GM12878 (cell line): Measurements from ENCODE around the gene C1orf35. TPM values are rescaled to one million over a fixed set of nuclear protein-coding genes. Genes with fewer than 3 reads are reported as not detected.

Experiments
- ATAC-seq: fragments of 200-7000 bp; cut with Tn5 transposase; 3 replicates; pipeline ENCODE4 v1.9.1; 2020; ENCODE audit warnings: mild to moderate bottlenecking, moderate library complexity
- BruUV-seq: library from RNA; stranded (reverse); fragments of 400-500 nt; replicated peaks from 2 replicates; lab custom pipeline; 2021; lab: Mats Ljungman, UMichigan
- CTCF ChIA-PET: fragments of 300-600 bp; sonication (Branson Sonifier 250); formaldehyde crosslinking; extraction: SDS; loops from one replicate; lab custom pipeline; 2021; ENCODE audit warnings: inconsistent platforms; lab: Yijun Ruan, JAX
- POLR2A ChIA-PET: fragments of 350-600 bp; formaldehyde crosslinking; extraction: SDS; loops from one replicate; lab custom pipeline; 2021; ENCODE audit warnings: inconsistent platforms; lab: Charles Lee
- RAD21 ChIA-PET: fragments of 300-600 bp; sonication (Branson Sonifier 250); formaldehyde crosslinking; loops from one replicate; lab custom pipeline; 2023; ENCODE audit warnings: antibody characterized with exemption; ENCODE audit not compliant: unreplicated experiment; lab: Charles Lee
- SMC1A ChIA-PET: fragments of 300-600 bp; sonication (Branson Sonifier 250); formaldehyde crosslinking; loops from one replicate; lab custom pipeline; 2023; ENCODE audit not compliant: unreplicated experiment, uncharacterized antibody; lab: Charles Lee
- DNase-seq: peaks from one replicate; pipeline ENCODE4 v3.0.0-alpha.2; 2011; ENCODE audit warnings: low read depth, low spot score
- FAIRE-seq: peaks from 3 replicates; lab custom pipeline; 2011; peaks lifted over from hg19 to GRCh38; lab: Jason Lieb, UNC
- H2AFZ ChIP-seq: 2 replicates; pipeline ENCODE4 v1.6.0; 2011; ENCODE audit warnings: low read depth, low read length, control low read depth; ENCODE audit not compliant: control insufficient read depth
- H3K27ac ChIP-seq: 2 replicates; pipeline ENCODE4 v1.5.1; 2011; ENCODE audit warnings: control low read depth; ENCODE audit not compliant: control insufficient read depth, insufficient read depth
- H3K27me3 ChIP-seq, 2 experiments: replicated peaks in 1 of 2; 2 replicates each; pipeline versions ENCODE4 v1.6.0 to v1.6.1; 2011; ENCODE audit warnings: low read length in 1 of 2; ENCODE audit not compliant: control insufficient read depth in 2 of 2, insufficient read depth in 2 of 2
- H3K36me3 ChIP-seq, 2 experiments: 2 replicates each; pipeline ENCODE4 v1.5.1; 2011; ENCODE audit warnings: low read length in 1 of 2; ENCODE audit not compliant: control insufficient read depth in 2 of 2, insufficient read depth in 2 of 2
- H3K4me1 ChIP-seq: 2 replicates; pipeline ENCODE4 v1.6.1; 2011; ENCODE audit warnings: mild to moderate bottlenecking, low read length, moderate library complexity, mixed read lengths; ENCODE audit not compliant: control insufficient read depth, insufficient read depth
- H3K4me2 ChIP-seq: 2 replicates; pipeline ENCODE4 v1.6.0; 2011; ENCODE audit warnings: control low read depth; ENCODE audit not compliant: control insufficient read depth, insufficient read depth
- H3K4me3 ChIP-seq: fragments of 200-600 bp; sonication (generic); 2 replicates; pipeline ENCODE4 v1.5.1; 2016
- H3K79me2 ChIP-seq: 2 replicates; pipeline ENCODE4 v1.6.0; 2011; ENCODE audit warnings: low read length; ENCODE audit not compliant: control insufficient read depth, insufficient read depth
- H3K9ac ChIP-seq: 2 replicates; pipeline ENCODE4 v1.8.0; 2011; ENCODE audit warnings: low read length, control low read depth, mixed read lengths; ENCODE audit not compliant: control insufficient read depth, insufficient read depth
- H3K9me3 ChIP-seq: replicated peaks from 3 replicates; pipeline ENCODE4 v1.5.1; 2011; ENCODE audit warnings: mild to moderate bottlenecking, low read length; ENCODE audit not compliant: control insufficient read depth, insufficient read depth
- H4K20me1 ChIP-seq: 2 replicates; pipeline ENCODE4 v1.6.0; 2011; ENCODE audit not compliant: control insufficient read depth, insufficient read depth
- NR2F1 ChIP-seq: fragments of 450-650 bp; conservative IDR thresholded peaks from 2 replicates; pipeline ENCODE4 v1.6.1; 2017; ENCODE audit warnings: mild to moderate bottlenecking
- RFX5 ChIP-seq: IDR thresholded peaks from 2 replicates; pipeline ENCODE4 v1.6.1; 2011; ENCODE audit warnings: low read depth, low read length, improper control_type of control experiment
- SMC3 ChIP-seq: IDR thresholded peaks from 2 replicates; pipeline ENCODE4 v1.6.1; 2011; ENCODE audit warnings: low read length, improper control_type of control experiment, borderline replicate concordance
- ZNF622 ChIP-seq: fragments of 450-650 bp; IDR thresholded peaks from 2 replicates; pipeline ENCODE4 v1.6.1; 2017; ENCODE audit warnings: mild to moderate bottlenecking, inconsistent platforms
- ZZZ3 ChIP-seq: IDR thresholded peaks from 2 replicates; pipeline ENCODE4 v1.6.1; 2011; ENCODE audit warnings: low read depth; ENCODE audit not compliant: control insufficient read depth, insufficient read length
- WGBS: methylation state at CpG from one replicate; pipeline ENCODE4 v1.1.6; 2016; ENCODE audit warnings: low lambda C conversion rate; ENCODE audit not compliant: insufficient replicate concordance, insufficient coverage; ENCODE audit errors: missing lambda C conversion rate; 5-methylcytosine and 5-hydroxymethylcytosine counted together
- in situ Hi-C: fragments of 300-500 bp; cut with MboI; formaldehyde crosslinking; loops from 9 replicates; pipeline ENCODE4 v1.14.3; 2018; ENCODE audit warnings: mixed read lengths
- intact Hi-C: fragments of 100-400 bp; cut with micrococcal nuclease; formaldehyde crosslinking; loops from one replicate; pipeline ENCODE4 v1.14.2; 2022; ENCODE audit not compliant: unreplicated experiment
- polyA plus RNA-seq, 11 experiments: library from polyadenylated mRNA; depleted of rRNA in 4 of 11; unstranded in 6 of 11; stranded (reverse) in 5 of 11; fragments of >200 nt; fragmentation: Nextera tagmentation in 4 of 11; fragmentation: Illumina TruSeq in 1 of 11; extraction: Ambion mirVana in 4 of 11; extraction: Trizol in 1 of 11; gene quantifications; 1 replicate in 1 of 11; 2 replicates in 10 of 11; pipeline versions ENCODE4 v1.2.1 to v1.2.3, GENCODE V29; 2011 to 2016; ENCODE audit warnings: inconsistent platforms in 2 of 11, missing spikeins in 2 of 11, low read depth in 1 of 11
- total RNA-seq, 4 experiments: library from RNA; depleted of rRNA in 3 of 4; stranded (reverse); fragments of >200 nt in 3 of 4; fragmentation: Illumina TruSeq in 1 of 4; extraction: Trizol in 1 of 4; gene quantifications; 2 replicates each; pipeline versions ENCODE4 v1.2.1 to v1.2.3, GENCODE V29; 2013 to 2021
- TF ChIP-seq, protein P1 (sequence below), 3 experiments: IDR thresholded peaks in 2 of 3; conservative IDR thresholded peaks in 1 of 3; 2 replicates each; pipeline ENCODE4 v1.5.1; 2011; ENCODE audit warnings: low read depth in 3 of 3, low read length in 3 of 3, mild to moderate bottlenecking in 3 of 3, control low read depth in 2 of 3, moderate library complexity in 2 of 3, inconsistent platforms in 1 of 3, mixed read lengths in 1 of 3; ENCODE audit not compliant: control insufficient read depth in 2 of 3, insufficient read depth in 1 of 3; ENCODE audit errors: extremely low read depth in 1 of 3
- TF ChIP-seq, protein P2 (sequence below): IDR thresholded peaks from 2 replicates; pipeline ENCODE4 v1.6.1; 2012; ENCODE audit warnings: low read length, inconsistent platforms
- TF ChIP-seq, protein P3 (sequence below): fragments of 450-650 bp; IDR thresholded peaks from 2 replicates; pipeline ENCODE4 v1.6.1; 2016; ENCODE audit warnings: mild to moderate bottlenecking

C1orf35 gene
- total and polyA plus RNA-seq, 10 of the 15 experiments (the other 5 are each of a cell fraction or from before 2014, with no cell fraction given) = 2.5 to 27.0 (median 10.6) TPM

DNA sequence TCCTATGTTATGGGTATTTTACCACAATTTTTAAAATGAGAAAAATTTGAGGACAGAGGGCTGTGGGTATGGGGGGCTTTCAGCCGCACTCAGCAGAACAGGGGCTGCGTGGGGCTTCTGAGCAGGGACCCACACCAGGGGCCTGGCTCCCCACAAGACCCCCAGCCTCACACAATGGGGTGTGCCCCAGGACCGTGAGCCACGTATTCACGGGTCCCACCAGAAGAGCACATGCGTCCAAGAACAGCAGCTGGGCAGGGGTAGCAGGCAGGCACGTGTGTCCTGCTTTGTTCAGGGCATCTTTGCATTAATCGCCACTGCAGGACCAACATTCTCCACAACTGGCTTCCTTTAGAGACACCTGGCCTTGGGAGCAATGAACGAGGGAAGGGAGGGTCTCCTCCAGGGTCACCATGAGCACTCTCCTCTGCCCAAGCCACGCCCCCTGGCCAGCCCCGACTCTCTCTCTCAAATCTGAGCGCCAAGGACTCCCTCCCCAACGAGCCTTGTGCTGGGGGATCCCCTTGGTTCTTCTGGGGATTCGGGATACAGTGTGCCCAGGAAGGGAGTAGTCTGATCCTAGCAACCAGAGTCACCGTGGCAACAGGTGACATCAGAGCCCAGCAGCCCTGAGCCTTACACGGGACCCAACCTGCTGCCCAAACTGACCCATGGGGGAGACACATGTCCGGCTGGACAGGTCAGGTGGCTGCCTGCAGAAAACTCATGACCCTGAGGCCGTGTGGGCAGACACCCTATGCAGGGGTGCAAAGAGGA is 28.0 kb downstream of the C1orf35 start:
- WGBS = 24% methylated on average over 17 of the region's 18 CpGs
- peaks cover 9% of the 10 kb centered on the region for H3K79me2 ChIP-seq
- DNase-seq (no peak), FAIRE-seq (no peak), ATAC-seq (no peak)
- CTCF ChIA-PET = interaction anchor here (1.6 to 2.7 kb wide), 2 partner anchors 71 to 77 kb away, joined by 15 to 16 read pairs; no protein-coding TSS in a partner anchor
- H3K9ac ChIP-seq = no peak overlapping the region
- no peak overlapping the region for H3K4me2 ChIP-seq
- POLR2A ChIA-PET = no interaction called here
- BruUV-seq = no TSS peak
- no peaks in the 10 kb centered on the region for H3K27me3 ChIP-seq
- in situ Hi-C loops = no loop called here
- no peaks in the 10 kb centered on the region for H3K9me3 ChIP-seq
- H3K36me3 ChIP-seq = no peaks in the 10 kb centered on the region
- no peak overlapping the region for H3K27ac ChIP-seq
- no peak overlapping the region for H3K4me3 ChIP-seq
- RAD21 ChIA-PET = interaction anchor here (2.3 kb wide), 1 partner anchor 76 kb away, joined by 17 read pairs; no protein-coding TSS in a partner anchor
- SMC1A ChIA-PET = interaction anchor here (1.7 kb wide), 1 partner anchor 77 kb away, joined by 4 read pairs; no protein-coding TSS in a partner anchor
- TF ChIP-seq ZNF622 (no peak), RFX5 (peak; percentile 86)
- TF ChIP-seq, all 136 proteins: peak for 1
- peaks cover 4% of the 10 kb centered on the region; the same call in 1 of the 2 replicates for H3K4me1 ChIP-seq
- intact Hi-C loops = loop anchor here (5.0 to 10.0 kb wide), 2 partner anchors 73 to 310 kb away; no protein-coding TSS in a partner anchor
- H2AFZ ChIP-seq = no peak overlapping the region
- peaks cover 3% of the 10 kb centered on the region; the same call in 1 of the 2 replicates for H4K20me1 ChIP-seq

DNA sequence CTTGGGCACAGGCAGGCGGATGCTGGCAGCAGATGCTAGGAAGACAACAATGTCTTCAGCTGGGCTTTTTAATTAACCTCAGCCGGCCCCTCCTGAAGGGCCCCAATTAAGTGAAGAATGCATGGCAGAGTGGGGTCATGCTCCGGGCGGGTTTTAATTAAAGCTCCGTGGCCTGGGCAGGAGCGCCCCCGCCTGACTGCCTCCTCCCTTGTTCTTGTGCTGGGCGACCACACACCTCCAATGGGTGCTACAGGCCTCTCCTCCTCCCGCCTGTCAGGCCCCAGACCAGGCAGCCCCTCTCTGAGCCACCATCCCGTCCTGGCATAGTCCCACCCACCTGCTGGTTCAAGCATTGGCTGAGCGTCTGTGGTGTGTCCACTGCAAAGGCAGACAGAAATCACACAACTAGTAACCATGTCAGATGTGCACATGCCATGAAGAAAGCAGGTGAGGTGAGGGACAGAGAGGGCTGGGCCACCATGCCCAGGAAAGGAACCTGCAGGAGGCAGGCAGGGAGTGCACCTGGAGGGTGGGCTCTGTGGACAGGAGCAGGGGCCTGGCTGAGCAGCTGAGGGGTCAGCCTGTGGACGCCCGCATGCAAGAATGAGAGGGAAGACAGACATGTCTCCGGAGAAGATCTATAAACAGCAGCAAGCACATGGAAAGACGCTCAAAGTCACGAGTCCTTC is 29.1 kb downstream of the C1orf35 start:
- no TSS peak for BruUV-seq
- FAIRE-seq = no peak
- intact Hi-C loops (loop anchor here (5.0 to 10.0 kb wide), 2 partner anchors 72 to 309 kb away; no protein-coding TSS in a partner anchor), in situ Hi-C loops (no loop called here)
- Histone ChIP-seq H3K4me1 (no peaks in the 10 kb centered on the region), H3K27ac (no peak overlapping the region), H4K20me1 (no peaks in the 10 kb centered on the region), H3K79me2 (no peaks in the 10 kb centered on the region), H3K27me3 (no peaks in the 10 kb centered on the region), H3K36me3 (no peaks in the 10 kb centered on the region), H3K9ac (no peak overlapping the region), H2AFZ (no peak overlapping the region), H3K4me2 (no peak overlapping the region), H3K4me3 (no peak overlapping the region), H3K9me3 (no peaks in the 10 kb centered on the region)
- peak; percentile 66 for ATAC-seq
- TF ChIP-seq, protein P1, sequence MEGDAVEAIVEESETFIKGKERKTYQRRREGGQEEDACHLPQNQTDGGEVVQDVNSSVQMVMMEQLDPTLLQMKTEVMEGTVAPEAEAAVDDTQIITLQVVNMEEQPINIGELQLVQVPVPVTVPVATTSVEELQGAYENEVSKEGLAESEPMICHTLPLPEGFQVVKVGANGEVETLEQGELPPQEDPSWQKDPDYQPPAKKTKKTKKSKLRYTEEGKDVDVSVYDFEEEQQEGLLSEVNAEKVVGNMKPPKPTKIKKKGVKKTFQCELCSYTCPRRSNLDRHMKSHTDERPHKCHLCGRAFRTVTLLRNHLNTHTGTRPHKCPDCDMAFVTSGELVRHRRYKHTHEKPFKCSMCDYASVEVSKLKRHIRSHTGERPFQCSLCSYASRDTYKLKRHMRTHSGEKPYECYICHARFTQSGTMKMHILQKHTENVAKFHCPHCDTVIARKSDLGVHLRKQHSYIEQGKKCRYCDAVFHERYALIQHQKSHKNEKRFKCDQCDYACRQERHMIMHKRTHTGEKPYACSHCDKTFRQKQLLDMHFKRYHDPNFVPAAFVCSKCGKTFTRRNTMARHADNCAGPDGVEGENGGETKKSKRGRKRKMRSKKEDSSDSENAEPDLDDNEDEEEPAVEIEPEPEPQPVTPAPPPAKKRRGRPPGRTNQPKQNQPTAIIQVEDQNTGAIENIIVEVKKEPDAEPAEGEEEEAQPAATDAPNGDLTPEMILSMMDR (IDR thresholded peaks at IDR 0.05 in 2 of 3, conservative IDR thresholded peaks at IDR 0.05 in 1 of 3; ENCODE audit: control insufficient read depth in 2 of 3, extremely low read depth in 1 of 3, insufficient read depth in 1 of 3, low read depth in 3 of 3, low read length in 3 of 3) = peak in 2 of 3 experiments; percentile 32 to 48; a peak in 3 of 6 replicates
- TF ChIP-seq ZZZ3 = no peak
- TF ChIP-seq, protein P2, sequence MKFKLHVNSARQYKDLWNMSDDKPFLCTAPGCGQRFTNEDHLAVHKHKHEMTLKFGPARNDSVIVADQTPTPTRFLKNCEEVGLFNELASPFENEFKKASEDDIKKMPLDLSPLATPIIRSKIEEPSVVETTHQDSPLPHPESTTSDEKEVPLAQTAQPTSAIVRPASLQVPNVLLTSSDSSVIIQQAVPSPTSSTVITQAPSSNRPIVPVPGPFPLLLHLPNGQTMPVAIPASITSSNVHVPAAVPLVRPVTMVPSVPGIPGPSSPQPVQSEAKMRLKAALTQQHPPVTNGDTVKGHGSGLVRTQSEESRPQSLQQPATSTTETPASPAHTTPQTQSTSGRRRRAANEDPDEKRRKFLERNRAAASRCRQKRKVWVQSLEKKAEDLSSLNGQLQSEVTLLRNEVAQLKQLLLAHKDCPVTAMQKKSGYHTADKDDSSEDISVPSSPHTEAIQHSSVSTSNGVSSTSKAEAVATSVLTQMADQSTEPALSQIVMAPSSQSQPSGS = no peak
- 0 out of 2 replicates have a peak, but pooled peaks have one; percentile 16 for TF ChIP-seq NR2F1
- TF ChIP-seq SMC3 = peak; percentile 26; the same call in 1 of the 2 replicates
- TF ChIP-seq, protein P3, sequence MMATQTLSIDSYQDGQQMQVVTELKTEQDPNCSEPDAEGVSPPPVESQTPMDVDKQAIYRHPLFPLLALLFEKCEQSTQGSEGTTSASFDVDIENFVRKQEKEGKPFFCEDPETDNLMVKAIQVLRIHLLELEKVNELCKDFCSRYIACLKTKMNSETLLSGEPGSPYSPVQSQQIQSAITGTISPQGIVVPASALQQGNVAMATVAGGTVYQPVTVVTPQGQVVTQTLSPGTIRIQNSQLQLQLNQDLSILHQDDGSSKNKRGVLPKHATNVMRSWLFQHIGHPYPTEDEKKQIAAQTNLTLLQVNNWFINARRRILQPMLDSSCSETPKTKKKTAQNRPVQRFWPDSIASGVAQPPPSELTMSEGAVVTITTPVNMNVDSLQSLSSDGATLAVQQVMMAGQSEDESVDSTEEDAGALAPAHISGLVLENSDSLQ = no peak
- CTCF ChIA-PET = interaction anchor here (1.2 to 2.7 kb wide), 3 partner anchors 68 to 76 kb away, joined by 3 to 16 read pairs (median 15); no protein-coding TSS in a partner anchor
- SMC1A ChIA-PET = interaction anchor here (0.8 to 1.7 kb wide), 4 partner anchors 48 to 76 kb away, joined by 3 to 4 read pairs (median 4); no protein-coding TSS in a partner anchor
- RAD21 ChIA-PET = interaction anchor here (0.6 to 2.3 kb wide), 5 partner anchors 68 to 76 kb away, joined by 3 to 17 read pairs (median 4); no protein-coding TSS in a partner anchor
- WGBS = 38% methylated on average over 15 of the region's 16 CpGs
- POLR2A ChIA-PET = no interaction called here
- no peak for DNase-seq
